H9 (cell line): ENCODE results near the gene ERBIN. TPM values are rescaled to one million over a fixed set of nuclear protein-coding genes. Genes with fewer than 3 reads are reported as not detected.
"Not testable (repeated sequence)": the region's sequence is repeated elsewhere in the genome, so short reads cannot be mapped to it uniquely, and the experiment has no call there.

Experiments used
- DNase-seq: peaks from one replicate; pipeline ENCODE4 v3.0.0-alpha.2; 2017
- H2AFZ ChIP-seq: one replicate; pipeline ENCODE4 v1.6.1; 2013; ENCODE audit warnings: mild to moderate bottlenecking, low read length, control low read depth, moderate library complexity
- H2AK5ac ChIP-seq: 2 replicates; pipeline ENCODE4 v1.6.1; 2013; ENCODE audit warnings: low read length, control low read depth, mixed read lengths; ENCODE audit not compliant: insufficient read length
- H2BK120ac ChIP-seq: one replicate; pipeline ENCODE4 v1.6.1; 2013; ENCODE audit warnings: low read depth, mild to moderate bottlenecking, low read length, control low read depth, inconsistent platforms; ENCODE audit not compliant: poor library complexity, severe bottlenecking
- H2BK12ac ChIP-seq: 2 replicates; pipeline ENCODE4 v1.6.1; 2013; ENCODE audit warnings: low read length, control low read depth, mixed read lengths, low read depth; ENCODE audit not compliant: insufficient read length
- H2BK15ac ChIP-seq: 2 replicates; pipeline ENCODE4 v1.6.1; 2013; ENCODE audit warnings: low read depth, low read length, control low read depth
- H2BK20ac ChIP-seq: one replicate; pipeline ENCODE4 v1.6.1; 2013; ENCODE audit warnings: low read depth, mild to moderate bottlenecking, low read length, control low read depth, inconsistent platforms; ENCODE audit not compliant: poor library complexity, severe bottlenecking
- H2BK5ac ChIP-seq: 2 replicates; pipeline ENCODE4 v1.6.1; 2013; ENCODE audit warnings: low read length, control low read depth, mixed read lengths; ENCODE audit not compliant: insufficient read length
- H3K14ac ChIP-seq: 2 replicates; pipeline ENCODE4 v1.6.1; 2013; ENCODE audit warnings: low read length, control low read depth; ENCODE audit not compliant: insufficient read depth
- H3K18ac ChIP-seq: 2 replicates; pipeline ENCODE4 v1.6.1; 2013; ENCODE audit warnings: low read depth, mild to moderate bottlenecking, mixed read lengths, low read length, control low read depth; ENCODE audit not compliant: insufficient read length
- H3K23ac ChIP-seq: 2 replicates; pipeline ENCODE4 v1.6.1; 2013; ENCODE audit warnings: low read length, control low read depth, mixed read lengths, low read depth; ENCODE audit not compliant: insufficient read length
- H3K23me2 ChIP-seq: 2 replicates; pipeline ENCODE4 v1.6.1; 2013; ENCODE audit warnings: low read depth, mild to moderate bottlenecking, mixed read lengths, low read length, control low read depth; ENCODE audit not compliant: insufficient read length, poor library complexity, severe bottlenecking
- H3K27ac ChIP-seq: 2 replicates; pipeline ENCODE4 v1.5.1; 2013; ENCODE audit warnings: low read length, control low read depth, mixed read lengths, low read depth; ENCODE audit not compliant: insufficient read length
- H3K27me3 ChIP-seq: 2 replicates; pipeline ENCODE4 v1.6.1; 2013; ENCODE audit warnings: low read length, control low read depth, inconsistent platforms; ENCODE audit not compliant: insufficient read depth
- H3K4ac ChIP-seq: 2 replicates; pipeline ENCODE4 v1.6.1; 2013; ENCODE audit warnings: low read depth, mild to moderate bottlenecking, control low read depth, inconsistent platforms, low read length, moderate library complexity
- H3K4me1 ChIP-seq: 2 replicates; pipeline ENCODE4 v1.6.1; 2013; ENCODE audit warnings: low read length, control low read depth, inconsistent platforms; ENCODE audit not compliant: insufficient read depth
- H3K4me2 ChIP-seq: 2 replicates; pipeline ENCODE4 v1.6.1; 2013; ENCODE audit warnings: low read length, control low read depth, mixed read lengths; ENCODE audit not compliant: insufficient read length, insufficient read depth
- H3K56ac ChIP-seq: 2 replicates; pipeline ENCODE4 v1.6.1; 2013; ENCODE audit warnings: low read depth, mild to moderate bottlenecking, mixed read lengths, low read length, control low read depth; ENCODE audit not compliant: insufficient read length
- H3K79me1 ChIP-seq: 2 replicates; pipeline ENCODE4 v1.6.1; 2013; ENCODE audit warnings: low read depth, mild to moderate bottlenecking, moderate library complexity, low read length, control low read depth, inconsistent platforms; ENCODE audit not compliant: insufficient read depth, poor library complexity, severe bottlenecking
- H3K79me2 ChIP-seq: 2 replicates; pipeline ENCODE4 v1.6.1; 2013; ENCODE audit warnings: low read length, control low read depth, inconsistent platforms; ENCODE audit not compliant: insufficient read depth
- H3K9ac ChIP-seq: 2 replicates; pipeline ENCODE4 v1.6.1; 2013; ENCODE audit warnings: low read length, control low read depth, mixed read lengths; ENCODE audit not compliant: insufficient read length; ENCODE audit errors: extremely low read depth
- H3K9me3 ChIP-seq: one replicate; pipeline ENCODE4 v1.6.1; 2013; ENCODE audit warnings: low read depth, low read length, inconsistent platforms; ENCODE audit not compliant: control insufficient read depth
- H3T11ph ChIP-seq: one replicate; pipeline ENCODE4 v1.6.1; 2013; ENCODE audit warnings: mild to moderate bottlenecking, low read length, control low read depth, inconsistent platforms
- H4K20me1 ChIP-seq: one replicate; pipeline ENCODE4 v1.6.1; 2013; ENCODE audit not compliant: control insufficient read depth, insufficient read length, insufficient read depth
- H4K5ac ChIP-seq: 2 replicates; pipeline ENCODE4 v1.6.1; 2013; ENCODE audit warnings: low read depth, mild to moderate bottlenecking, mixed read lengths, low read length, control low read depth; ENCODE audit not compliant: insufficient read length
- H4K8ac ChIP-seq: replicated peaks from 2 replicates; pipeline ENCODE4 v1.6.1; 2013; ENCODE audit warnings: low read length, control low read depth, mixed read lengths, low read depth; ENCODE audit not compliant: insufficient read length
- H4K91ac ChIP-seq: 2 replicates; pipeline ENCODE4 v1.6.1; 2013; ENCODE audit warnings: low read depth, mild to moderate bottlenecking, moderate library complexity, mixed read lengths, low read length, control low read depth; ENCODE audit not compliant: insufficient read length
- H3K27ac Mint-ChIP-seq, 3 experiments: 2 replicates in 2 of 3; 3 replicates in 1 of 3; pipeline ENCODE4 v1.8.0; 2020 to 2021; ENCODE audit warnings: mixed read lengths in 3 of 3, mild to moderate bottlenecking in 1 of 3, moderate library complexity in 1 of 3
- H3K27me3 Mint-ChIP-seq: 2 replicates; pipeline ENCODE4 v1.8.0; 2021; ENCODE audit warnings: low read depth, mild to moderate bottlenecking, moderate library complexity, mixed read lengths
- H3K36me3 Mint-ChIP-seq, 3 experiments: 2 replicates in 2 of 3; 3 replicates in 1 of 3; pipeline ENCODE4 v1.8.0; 2020 to 2021; ENCODE audit warnings: low read depth in 3 of 3, mixed read lengths in 3 of 3; ENCODE audit not compliant: insufficient read depth in 1 of 3
- H3K4me1 Mint-ChIP-seq, 2 experiments: 2 replicates each; pipeline ENCODE4 v1.8.0; 2020; ENCODE audit warnings: mixed read lengths in 2 of 2
- H3K4me3 Mint-ChIP-seq, 2 experiments: 2 replicates in 1 of 2; 3 replicates in 1 of 2; pipeline ENCODE4 v1.8.0; 2020 to 2021; ENCODE audit warnings: mild to moderate bottlenecking in 2 of 2, mixed read lengths in 2 of 2, moderate library complexity in 1 of 2
- H3K9me3 Mint-ChIP-seq, 2 experiments: 2 replicates in 1 of 2; 3 replicates in 1 of 2; pipeline ENCODE4 v1.8.0; 2020; ENCODE audit warnings: mild to moderate bottlenecking in 2 of 2, mixed read lengths in 2 of 2, moderate library complexity in 1 of 2
- WGBS: extraction: QIAGEN DNeasy Blood & Tissue Kit; methylation state at CpG from one replicate; pipeline ENCODE4 v1.1.7; 2013; ENCODE audit warnings: missing lambda C conversion rate, low lambda C conversion rate, mixed read lengths; ENCODE audit not compliant: insufficient read length; ENCODE audit errors: extremely low coverage; 5-methylcytosine and 5-hydroxymethylcytosine counted together
- total RNA-seq: library from RNA; stranded (reverse); gene quantifications from 2 replicates; pipeline ENCODE4 v1.2.1, GENCODE V29; 2021

ERBIN gene
- total RNA-seq, 1 experiment from 2014 or later = 42.9 TPM

GRCh38 chr5:66063061-66063460 is 136.7 kb downstream of the ERBIN start:
- not testable (repeated sequence) for H3K27ac Mint-ChIP-seq, H3K4me1 ChIP-seq, H4K20me1 ChIP-seq, H2BK15ac ChIP-seq, H3K23me2 ChIP-seq, H3K9me3 ChIP-seq, H3K14ac ChIP-seq, H3K56ac ChIP-seq, H3T11ph ChIP-seq, H2BK5ac ChIP-seq, H3K27me3 ChIP-seq, H2BK120ac ChIP-seq, H2BK12ac ChIP-seq, H4K8ac ChIP-seq, H4K5ac ChIP-seq, H2AFZ ChIP-seq, H3K27ac ChIP-seq, H3K79me1 ChIP-seq, H2AK5ac ChIP-seq, H3K23ac ChIP-seq, H2BK20ac ChIP-seq, H3K4ac ChIP-seq, H4K91ac ChIP-seq, H3K27me3 Mint-ChIP-seq, H3K4me1 Mint-ChIP-seq, H3K9ac ChIP-seq, H3K4me2 ChIP-seq, H3K4me3 Mint-ChIP-seq, DNase-seq, H3K79me2 ChIP-seq, H3K18ac ChIP-seq
- peaks cover 32 to 46% (median 44%) of the 10 kb centered on the region in 3 experiments for H3K36me3 Mint-ChIP-seq
- peaks cover 28 to 30% of the 10 kb centered on the region in 2 experiments for H3K9me3 Mint-ChIP-seq
- WGBS = no CpG with 5 or more reads among the region's 13 CpGs
